ENCODE measurements around the gene AHSG. TPM values are rescaled to one million over a fixed set of nuclear protein-coding genes. Genes with fewer than 3 reads are reported as not detected.

AHSG gene
- total and polyA plus RNA-seq, 9 donors: 0.25 to 1.7 TPM; not detected in 7

GRCh38 chr3:186609247-186609868, 3.5 kb upstream of the AHSG start:
- no peak overlapping the region for H3K4me3 ChIP-seq
- no peaks in the 10 kb centered on the region for H3K36me3 ChIP-seq
- intact Hi-C loops (cut with DNase I): no loop called here
- H3K4me1 ChIP-seq (ENCODE audit: insufficient read depth): no peaks in the 10 kb centered on the region
- H3K9me3 ChIP-seq: no peaks in the 10 kb centered on the region
- H3K27me3 ChIP-seq: no peaks in the 10 kb centered on the region
- DNase-seq: no peak
- H3K27ac ChIP-seq: no peak overlapping the region
- WGBS, 3 donors: 85 to 94% (median 89%) methylated on average over 8 of the region's 8 CpGs
- TF ChIP-seq POLR2A (IDR thresholded peaks at IDR 0.05) (no peak), EP300 (IDR thresholded peaks at IDR 0.05) (no peak)
- TF ChIP-seq, protein P1, sequence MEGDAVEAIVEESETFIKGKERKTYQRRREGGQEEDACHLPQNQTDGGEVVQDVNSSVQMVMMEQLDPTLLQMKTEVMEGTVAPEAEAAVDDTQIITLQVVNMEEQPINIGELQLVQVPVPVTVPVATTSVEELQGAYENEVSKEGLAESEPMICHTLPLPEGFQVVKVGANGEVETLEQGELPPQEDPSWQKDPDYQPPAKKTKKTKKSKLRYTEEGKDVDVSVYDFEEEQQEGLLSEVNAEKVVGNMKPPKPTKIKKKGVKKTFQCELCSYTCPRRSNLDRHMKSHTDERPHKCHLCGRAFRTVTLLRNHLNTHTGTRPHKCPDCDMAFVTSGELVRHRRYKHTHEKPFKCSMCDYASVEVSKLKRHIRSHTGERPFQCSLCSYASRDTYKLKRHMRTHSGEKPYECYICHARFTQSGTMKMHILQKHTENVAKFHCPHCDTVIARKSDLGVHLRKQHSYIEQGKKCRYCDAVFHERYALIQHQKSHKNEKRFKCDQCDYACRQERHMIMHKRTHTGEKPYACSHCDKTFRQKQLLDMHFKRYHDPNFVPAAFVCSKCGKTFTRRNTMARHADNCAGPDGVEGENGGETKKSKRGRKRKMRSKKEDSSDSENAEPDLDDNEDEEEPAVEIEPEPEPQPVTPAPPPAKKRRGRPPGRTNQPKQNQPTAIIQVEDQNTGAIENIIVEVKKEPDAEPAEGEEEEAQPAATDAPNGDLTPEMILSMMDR (IDR thresholded peaks at IDR 0.05): no peak

GRCh38 chr3:186612065-186612464, 795 bp upstream of the AHSG start:
- TF ChIP-seq POLR2A (IDR thresholded peaks at IDR 0.05): no peak
- TF ChIP-seq, protein P1 (IDR thresholded peaks at IDR 0.05): no peak
- TF ChIP-seq EP300 (IDR thresholded peaks at IDR 0.05): no peak
- no peak for DNase-seq
- no peak overlapping the region for H3K4me3 ChIP-seq
- no peaks in the 10 kb centered on the region for H3K36me3 ChIP-seq
- no peak overlapping the region for H3K27ac ChIP-seq
- no peaks in the 10 kb centered on the region for H3K9me3 ChIP-seq
- WGBS, 3 donors: 61 to 72% (median 67%) methylated on average over 5 of the region's 5 CpGs
- no peaks in the 10 kb centered on the region for H3K27me3 ChIP-seq
- no peaks in the 10 kb centered on the region for H3K4me1 ChIP-seq (ENCODE audit: insufficient read depth)
- intact Hi-C loops (cut with DNase I): loop anchor here in 3 of 4 donors (10.0 kb wide), 4 partner anchors 203 to 1103 kb away; no protein-coding TSS in a partner anchor

DNA sequence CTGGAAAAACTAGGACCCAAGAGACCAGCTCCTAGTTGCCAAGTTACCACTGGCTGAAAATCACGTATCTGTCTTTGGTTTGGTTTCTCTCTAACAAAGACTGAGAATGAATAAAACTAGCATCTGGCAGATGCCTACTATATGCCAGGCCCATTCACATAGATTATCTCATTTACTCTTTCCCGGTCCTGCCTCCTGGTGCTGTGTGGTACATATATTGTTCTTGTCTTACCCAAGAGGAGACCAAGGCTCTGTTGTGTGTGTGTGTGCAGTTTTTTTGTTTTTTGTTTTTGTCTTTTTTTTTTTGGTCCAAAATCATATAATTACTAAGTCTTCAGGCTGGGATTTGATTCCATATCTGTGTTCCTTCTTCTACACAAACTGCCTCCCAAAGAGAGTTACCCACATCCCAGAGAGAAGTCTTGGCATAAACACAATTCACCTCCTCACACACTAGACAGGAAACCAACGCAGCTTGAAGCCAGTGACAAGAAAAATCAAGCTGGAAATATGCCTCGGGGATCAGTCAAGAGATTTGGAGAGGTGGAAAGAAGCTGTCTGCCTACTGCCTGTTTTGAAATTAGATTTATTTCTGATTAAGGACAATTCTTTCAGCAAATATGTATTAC, 891 bp downstream of the AHSG start:
- no peaks in the 10 kb centered on the region for H3K27me3 ChIP-seq
- no peak overlapping the region for H3K4me3 ChIP-seq
- no peaks in the 10 kb centered on the region for H3K9me3 ChIP-seq
- H3K36me3 ChIP-seq: no peaks in the 10 kb centered on the region
- H3K27ac ChIP-seq: no peak overlapping the region
- 46 to 51% (median 50%) methylated on average over 4 of the region's 4 CpGs for WGBS, 3 donors
- no peaks in the 10 kb centered on the region for H3K4me1 ChIP-seq (ENCODE audit: insufficient read depth)
- no peak for DNase-seq
- TF ChIP-seq, protein P1 (IDR thresholded peaks at IDR 0.05): no peak
- TF ChIP-seq EP300 (IDR thresholded peaks at IDR 0.05) (no peak), POLR2A (IDR thresholded peaks at IDR 0.05) (no peak)
- intact Hi-C loops (cut with DNase I): loop anchor here in 3 of 4 donors (10.0 kb wide), 4 partner anchors 201 to 1101 kb away; no protein-coding TSS in a partner anchor

DNA sequence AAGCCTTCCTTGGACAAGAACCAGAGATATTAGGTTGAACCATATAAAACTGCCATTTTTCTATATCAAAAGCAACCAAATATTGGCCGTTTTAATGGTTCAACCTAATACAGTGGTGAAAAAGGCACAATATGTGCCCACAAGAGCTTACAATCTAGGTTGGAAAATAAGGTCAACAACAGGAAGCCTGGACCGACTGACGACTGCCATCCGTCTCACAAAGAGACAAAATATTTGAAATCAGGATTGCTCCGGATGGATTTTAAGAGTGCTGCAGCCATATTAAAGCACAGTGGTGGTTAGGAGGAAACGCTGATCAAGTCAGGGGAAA, 1.4 kb downstream of the AHSG start:
- Histone ChIP-seq H3K27me3 (no peaks in the 10 kb centered on the region), H3K36me3 (no peaks in the 10 kb centered on the region), H3K9me3 (no peaks in the 10 kb centered on the region), H3K27ac (no peak overlapping the region), H3K4me3 (no peak overlapping the region), H3K4me1 (ENCODE audit: insufficient read depth) (no peaks in the 10 kb centered on the region)
- TF ChIP-seq, protein P1 (IDR thresholded peaks at IDR 0.05): no peak
- TF ChIP-seq EP300 (IDR thresholded peaks at IDR 0.05): no peak
- intact Hi-C loops (cut with DNase I): loop anchor here in 3 of 4 donors (10.0 kb wide), 4 partner anchors 201 to 1101 kb away; no protein-coding TSS in a partner anchor
- 57 to 66% (median 60%) methylated on average over 6 of the region's 6 CpGs for WGBS, 3 donors
- no peak for DNase-seq
